ENCODE data around the gene INSYN2A. TPM values are rescaled to one million over a fixed set of nuclear protein-coding genes. Genes with fewer than 3 reads are reported as not detected.

Gene INSYN2A
- total RNA-seq, 2 donors from 2014 or later: 0.14 to 4.0 TPM

- no peak for DNase-seq (ENCODE audit: low spot score)
- WGBS: 80% methylated on average over 9 of the region's 9 CpGs
- no peak overlapping the region for H3K4me3 ChIP-seq
- no peak for TF ChIP-seq POLR2AphosphoS5 (IDR thresholded peaks at IDR 0.05)
- no peaks in the 10 kb centered on the region for H3K4me1 ChIP-seq (replicated peaks)
- intact Hi-C loops (cut with DNase I): no loop called here
- no peaks in the 10 kb centered on the region for H3K27me3 ChIP-seq (replicated peaks; ENCODE audit: insufficient read depth)
- H3K36me3 ChIP-seq: no peaks in the 10 kb centered on the region
- H3K9me3 ChIP-seq: no peaks in the 10 kb centered on the region
- H3K27ac ChIP-seq: no peak overlapping the region
Observed at GRCh38 chr10:127154831-127155620, 41.4 kb downstream of the INSYN2A start.

GRCh38 chr10:127153181-127153580 is 43.2 kb downstream of the INSYN2A start:
- H3K36me3 ChIP-seq: no peaks in the 10 kb centered on the region
- H3K27me3 ChIP-seq (replicated peaks; ENCODE audit: insufficient read depth): no peaks in the 10 kb centered on the region
- DNase-seq (ENCODE audit: low spot score): no peak
- no peak overlapping the region for H3K27ac ChIP-seq
- intact Hi-C loops (cut with DNase I): no loop called here
- WGBS: 70% methylated on average over 4 of the region's 4 CpGs
- H3K4me3 ChIP-seq: no peak overlapping the region
- TF ChIP-seq POLR2AphosphoS5 (IDR thresholded peaks at IDR 0.05) (no peak), CTCF (IDR thresholded peaks at IDR 0.05) (no peak), POLR2A (IDR thresholded peaks at IDR 0.05) (no peak)
- no peaks in the 10 kb centered on the region for H3K4me1 ChIP-seq (replicated peaks)
- H3K9me3 ChIP-seq: no peaks in the 10 kb centered on the region

GRCh38 chr10:127151981-127152699 is 44.3 kb downstream of the INSYN2A start:
- intact Hi-C loops (cut with DNase I): no loop called here
- TF ChIP-seq POLR2AphosphoS5 (IDR thresholded peaks at IDR 0.05) (no peak), CTCF (IDR thresholded peaks at IDR 0.05) (no peak), POLR2A (IDR thresholded peaks at IDR 0.05) (no peak)
- Histone ChIP-seq H3K4me1 (replicated peaks) (no peaks in the 10 kb centered on the region), H3K9me3 (no peaks in the 10 kb centered on the region), H3K27ac (no peak overlapping the region), H3K4me3 (no peak overlapping the region), H3K27me3 (replicated peaks; ENCODE audit: insufficient read depth) (no peaks in the 10 kb centered on the region), H3K36me3 (no peaks in the 10 kb centered on the region)
- WGBS: 87% methylated on average over 9 of the region's 9 CpGs
- no peak for DNase-seq (ENCODE audit: low spot score)

- no peaks in the 10 kb centered on the region for H3K27me3 ChIP-seq (replicated peaks; ENCODE audit: insufficient read depth)
- WGBS: 94% methylated on average over 10 of the region's 10 CpGs
- intact Hi-C loops (cut with DNase I): no loop called here
Observed at GRCh38 chr10:127151541-127151940, 44.9 kb downstream of the INSYN2A start.

More at GRCh38 chr10:127151541-127151940, 44.9 kb downstream of the INSYN2A start:
- Histone ChIP-seq H3K4me3 (no peak overlapping the region), H3K36me3 (no peaks in the 10 kb centered on the region), H3K4me1 (replicated peaks) (no peaks in the 10 kb centered on the region), H3K9me3 (no peaks in the 10 kb centered on the region), H3K27ac (no peak overlapping the region)
- TF ChIP-seq CTCF (IDR thresholded peaks at IDR 0.05): no peak
- TF ChIP-seq POLR2A (IDR thresholded peaks at IDR 0.05): no peak
- no peak for TF ChIP-seq POLR2AphosphoS5 (IDR thresholded peaks at IDR 0.05)
- no peak for DNase-seq (ENCODE audit: low spot score)
